ENCODE results near the gene MAP3K5. TPM values are rescaled to one million over a fixed set of nuclear protein-coding genes. Genes with fewer than 3 reads are reported as not detected.

The MAP3K5 gene
- total and polyA plus RNA-seq, 2 of the 8 experiments (the other 6 are each of a cell fraction or from before 2014, with no cell fraction given): 0.63 to 2.6 TPM

GRCh38 chr6:136798044-136798443, 5.8 kb upstream of the MAP3K5 start (continued):
- TF ChIP-seq CHD7 (IDR thresholded peaks at IDR 0.05; ENCODE audit: insufficient replicate concordance, low read length) (no peak), HDAC2 (IDR thresholded peaks at IDR 0.05; ENCODE audit: borderline replicate concordance in 1 of 2, low read depth in 2 of 2, low read length in 2 of 2) (no peak), SP4 (IDR thresholded peaks at IDR 0.05; ENCODE audit: low read length) (no peak)

All from H1 (cell line).